Activated naive CD8-positive, alpha-beta T cell treated with anti-CD3 and anti-CD28 coated beads, Interleukin-2, amount 50 U/mL, for 24 hours (primary cell): Measurements from ENCODE around the gene MRFAP1L1.
A peak's percentile ranks its signal among the peaks of the same experiment; 100 is the strongest.
"Not testable (repeated sequence)": the region's sequence is repeated elsewhere in the genome, so short reads cannot be mapped to it uniquely, and the experiment has no call there.

ENCODE experiments used
- ATAC-seq: fragments of 150-1000 bp; cut with Tn5 transposase; one replicate; pipeline ENCODE4 v1.10.0; 2021
- DNase-seq: peaks from one replicate; pipeline ENCODE4 v3.0.0; 2021
- H3K27ac Mint-ChIP-seq: one replicate; pipeline ENCODE4 v1.8.0; 2021; ENCODE audit warnings: mild to moderate bottlenecking, mixed read lengths
- H3K27me3 Mint-ChIP-seq: one replicate; pipeline ENCODE4 v1.8.0; 2021; ENCODE audit warnings: mixed read lengths
- H3K36me3 Mint-ChIP-seq: one replicate; pipeline ENCODE4 v1.8.0; 2021; ENCODE audit warnings: low read depth, mixed read lengths
- H3K4me1 Mint-ChIP-seq: one replicate; pipeline ENCODE4 v1.8.0; 2021; ENCODE audit warnings: mixed read lengths
- H3K4me3 Mint-ChIP-seq: one replicate; pipeline ENCODE4 v1.8.0; 2021; ENCODE audit warnings: mild to moderate bottlenecking, moderate library complexity, mixed read lengths
- H3K9me3 Mint-ChIP-seq: one replicate; pipeline ENCODE4 v1.8.0; 2021; ENCODE audit warnings: mixed read lengths

MRFAP1L1 gene

GRCh38 chr4:6709230-6710114 is at the start of gene MRFAP1L1:
TSS of gene MRFAP1L1 (minus strand) at chr4:6709865. CDS start at chr4:6709629, 236 bp downstream.
- ATAC-seq = peak; percentile 64
- DNase-seq = peak; percentile 96
- Mint-ChIP-seq H3K27me3 (no peaks in the 10 kb centered on the region), H3K9me3 (no peaks in the 10 kb centered on the region), H3K4me1 (peaks cover 56% of the 10 kb centered on the region), H3K4me3 (peak within 1 kb of the TSS; percentile 97), H3K27ac (peak within 1 kb of the TSS; percentile 93), H3K36me3 (peaks cover 31% of the 10 kb centered on the region)

- ATAC-seq (no peak), DNase-seq (no peak)
- Mint-ChIP-seq H3K9me3 (no peaks in the 10 kb centered on the region), H3K4me1 (peaks cover 8% of the 10 kb centered on the region), H3K27ac (no peak overlapping the region), H3K36me3 (no peaks in the 10 kb centered on the region), H3K27me3 (no peaks in the 10 kb centered on the region), H3K4me3 (no peak overlapping the region)
Measured at GRCh38 chr4:6758728-6759127, 49.1 kb upstream of the MRFAP1L1 start.

GRCh38 chr4:6756345-6756744 is 46.7 kb upstream of the MRFAP1L1 start:
- H3K4me1 Mint-ChIP-seq, ATAC-seq, DNase-seq, H3K27me3 Mint-ChIP-seq, H3K27ac Mint-ChIP-seq, H3K9me3 Mint-ChIP-seq, H3K4me3 Mint-ChIP-seq, H3K36me3 Mint-ChIP-seq: not testable (repeated sequence)

GRCh38 chr4:6755088-6755753 is 45.6 kb upstream of the MRFAP1L1 start:
- no peaks in the 10 kb centered on the region for H3K27me3 Mint-ChIP-seq
- peaks cover 12% of the 10 kb centered on the region for H3K4me1 Mint-ChIP-seq
- no peaks in the 10 kb centered on the region for H3K36me3 Mint-ChIP-seq
- H3K27ac Mint-ChIP-seq = no peak overlapping the region
- no peaks in the 10 kb centered on the region for H3K9me3 Mint-ChIP-seq
- ATAC-seq (no peak), DNase-seq (no peak)
- H3K4me3 Mint-ChIP-seq = no peak overlapping the region

- Mint-ChIP-seq H3K4me3 (no peak overlapping the region), H3K27ac (no peak overlapping the region), H3K9me3 (no peaks in the 10 kb centered on the region), H3K4me1 (peaks cover 12% of the 10 kb centered on the region), H3K27me3 (no peaks in the 10 kb centered on the region), H3K36me3 (no peaks in the 10 kb centered on the region)
- DNase-seq = no peak
- ATAC-seq = no peak
Measured at GRCh38 chr4:6754481-6755087, 44.9 kb upstream of the MRFAP1L1 start.

- Mint-ChIP-seq H3K36me3 (no peaks in the 10 kb centered on the region), H3K27ac (no peak overlapping the region), H3K4me3 (no peak overlapping the region), H3K27me3 (no peaks in the 10 kb centered on the region), H3K9me3 (no peaks in the 10 kb centered on the region), H3K4me1 (peaks cover 12% of the 10 kb centered on the region)
- ATAC-seq (no peak), DNase-seq (no peak)
Measured at GRCh38 chr4:6753891-6754290, 44.2 kb upstream of the MRFAP1L1 start.

GRCh38 chr4:6753103-6753560 is 43.5 kb upstream of the MRFAP1L1 start:
- DNase-seq (no peak), ATAC-seq (no peak)
- Mint-ChIP-seq H3K27me3 (no peaks in the 10 kb centered on the region), H3K4me3 (no peak overlapping the region), H3K27ac (no peak overlapping the region), H3K36me3 (no peaks in the 10 kb centered on the region), H3K4me1 (peaks cover 12% of the 10 kb centered on the region), H3K9me3 (no peaks in the 10 kb centered on the region)

GRCh38 chr4:6752486-6752829 is 42.8 kb upstream of the MRFAP1L1 start:
- DNase-seq (no peak), ATAC-seq (no peak)
- peaks cover 12% of the 10 kb centered on the region for H3K4me1 Mint-ChIP-seq
- no peak overlapping the region for H3K4me3 Mint-ChIP-seq
- peak overlapping the region; percentile 8 for H3K27ac Mint-ChIP-seq
- no peaks in the 10 kb centered on the region for H3K9me3 Mint-ChIP-seq
- no peaks in the 10 kb centered on the region for H3K27me3 Mint-ChIP-seq
- no peaks in the 10 kb centered on the region for H3K36me3 Mint-ChIP-seq

- Mint-ChIP-seq H3K4me1 (peaks cover 12% of the 10 kb centered on the region), H3K36me3 (no peaks in the 10 kb centered on the region), H3K9me3 (no peaks in the 10 kb centered on the region), H3K27ac (peak overlapping the region; percentile 8), H3K27me3 (no peaks in the 10 kb centered on the region), H3K4me3 (peak overlapping the region; percentile 51)
- ATAC-seq = no peak
- DNase-seq = no peak
Measured at GRCh38 chr4:6751611-6752485, 42.2 kb upstream of the MRFAP1L1 start.

- DNase-seq (no peak), ATAC-seq (peak; percentile 18)
- H3K36me3 Mint-ChIP-seq = no peaks in the 10 kb centered on the region
- no peaks in the 10 kb centered on the region for H3K9me3 Mint-ChIP-seq
- no peaks in the 10 kb centered on the region for H3K27me3 Mint-ChIP-seq
- peak overlapping the region; percentile 15 for H3K27ac Mint-ChIP-seq
- H3K4me1 Mint-ChIP-seq = peaks cover 12% of the 10 kb centered on the region
- no peak overlapping the region for H3K4me3 Mint-ChIP-seq
Measured at GRCh38 chr4:6750286-6751221, 40.9 kb upstream of the MRFAP1L1 start.

GRCh38 chr4:6749340-6750171 is 39.9 kb upstream of the MRFAP1L1 start:
- ATAC-seq (no peak), DNase-seq (no peak)
- Mint-ChIP-seq H3K27ac (no peak overlapping the region), H3K27me3 (no peaks in the 10 kb centered on the region), H3K36me3 (no peaks in the 10 kb centered on the region), H3K4me1 (peaks cover 12% of the 10 kb centered on the region), H3K9me3 (no peaks in the 10 kb centered on the region), H3K4me3 (no peak overlapping the region)

GRCh38 chr4:6748286-6748685 is 38.6 kb upstream of the MRFAP1L1 start:
- Mint-ChIP-seq H3K4me1 (peaks cover 12% of the 10 kb centered on the region), H3K27me3 (no peaks in the 10 kb centered on the region), H3K9me3 (no peaks in the 10 kb centered on the region), H3K4me3 (no peak overlapping the region), H3K27ac (no peak overlapping the region), H3K36me3 (no peaks in the 10 kb centered on the region)
- ATAC-seq (no peak), DNase-seq (no peak)
